Measurements from ENCODE around the gene SEMA6B. TPM values are rescaled to one million over a fixed set of nuclear protein-coding genes. Genes with fewer than 3 reads are reported as not detected.
"Not testable (repeated sequence)": the region's sequence is repeated elsewhere in the genome, so short reads cannot be mapped to it uniquely, and the experiment has no call there.

The SEMA6B gene
- total RNA-seq, 1 donor from 2014 or later = 6.9 TPM

DNA sequence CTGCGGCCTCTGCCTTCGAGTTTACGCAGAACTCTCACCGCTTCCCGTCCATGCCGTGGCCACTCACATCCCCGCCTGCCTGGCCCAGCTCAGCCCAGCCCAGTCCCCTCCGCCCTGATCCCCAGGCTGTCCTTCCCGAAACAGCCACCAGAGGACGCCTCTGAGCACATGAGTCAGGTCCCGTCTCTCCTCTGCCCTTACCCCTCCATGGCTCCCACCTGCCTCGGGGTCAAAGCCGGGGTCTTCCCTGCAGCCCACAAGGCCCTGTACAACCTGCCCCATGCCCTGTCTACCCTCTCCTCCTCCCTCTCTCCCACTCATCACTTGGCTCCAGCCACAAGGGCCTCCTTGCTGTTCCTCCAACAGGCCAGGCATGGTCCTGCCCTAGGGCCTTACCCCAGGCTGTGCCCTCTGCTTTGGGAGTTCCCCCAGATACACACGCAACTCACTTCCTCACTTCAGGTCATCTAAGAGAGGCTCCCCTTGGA, 8.1 kb upstream of the SEMA6B start:
- H3K27ac Mint-ChIP-seq = no peak overlapping the region
- no peaks in the 10 kb centered on the region for H3K36me3 Mint-ChIP-seq
- TF ChIP-seq, protein P1, sequence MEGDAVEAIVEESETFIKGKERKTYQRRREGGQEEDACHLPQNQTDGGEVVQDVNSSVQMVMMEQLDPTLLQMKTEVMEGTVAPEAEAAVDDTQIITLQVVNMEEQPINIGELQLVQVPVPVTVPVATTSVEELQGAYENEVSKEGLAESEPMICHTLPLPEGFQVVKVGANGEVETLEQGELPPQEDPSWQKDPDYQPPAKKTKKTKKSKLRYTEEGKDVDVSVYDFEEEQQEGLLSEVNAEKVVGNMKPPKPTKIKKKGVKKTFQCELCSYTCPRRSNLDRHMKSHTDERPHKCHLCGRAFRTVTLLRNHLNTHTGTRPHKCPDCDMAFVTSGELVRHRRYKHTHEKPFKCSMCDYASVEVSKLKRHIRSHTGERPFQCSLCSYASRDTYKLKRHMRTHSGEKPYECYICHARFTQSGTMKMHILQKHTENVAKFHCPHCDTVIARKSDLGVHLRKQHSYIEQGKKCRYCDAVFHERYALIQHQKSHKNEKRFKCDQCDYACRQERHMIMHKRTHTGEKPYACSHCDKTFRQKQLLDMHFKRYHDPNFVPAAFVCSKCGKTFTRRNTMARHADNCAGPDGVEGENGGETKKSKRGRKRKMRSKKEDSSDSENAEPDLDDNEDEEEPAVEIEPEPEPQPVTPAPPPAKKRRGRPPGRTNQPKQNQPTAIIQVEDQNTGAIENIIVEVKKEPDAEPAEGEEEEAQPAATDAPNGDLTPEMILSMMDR (IDR thresholded peaks at IDR 0.05; ENCODE audit: unreplicated experiment) = peak; percentile 71
- peak in 1 of 2 experiments; percentile 71 for DNase-seq (ENCODE audit: low spot score in 2 of 2, unreplicated experiment in 2 of 2)
- no peaks in the 10 kb centered on the region for H3K4me1 Mint-ChIP-seq
- H3K27me3 Mint-ChIP-seq (ENCODE audit: low read depth) = no peaks in the 10 kb centered on the region
- H3K9me3 Mint-ChIP-seq = no peaks in the 10 kb centered on the region
- no peak overlapping the region for H3K4me3 Mint-ChIP-seq

DNA sequence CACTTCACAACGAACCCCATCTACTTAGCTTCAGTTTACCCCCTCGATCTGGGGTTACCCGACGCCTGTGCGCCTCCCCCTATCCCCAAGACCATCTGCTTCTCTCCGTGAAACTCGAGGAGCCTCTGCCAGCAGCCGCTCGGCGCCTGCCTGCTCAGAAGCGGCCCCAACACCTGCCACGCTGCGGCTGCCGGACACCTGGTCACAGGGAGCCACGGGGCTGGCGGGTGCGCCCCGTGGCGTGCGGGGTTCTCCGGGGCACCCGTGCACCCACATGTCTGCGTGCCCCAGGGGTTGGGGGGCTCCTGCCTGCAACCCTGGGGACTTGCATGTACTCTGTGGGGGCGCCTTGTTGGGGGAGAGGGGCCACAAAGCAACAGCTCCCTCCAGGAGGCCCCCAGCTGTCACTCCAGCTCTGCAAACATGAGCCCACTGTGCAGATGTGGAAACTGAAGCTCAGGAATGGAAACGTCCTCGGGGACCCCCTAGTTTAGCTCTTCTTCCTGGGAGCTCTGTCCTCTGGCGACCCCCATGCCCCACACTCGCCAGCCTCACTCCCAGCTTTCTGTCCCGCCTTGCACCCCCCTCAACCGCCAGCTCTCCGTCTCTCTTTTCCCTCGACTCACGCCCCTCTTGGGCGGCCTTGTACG, 7.0 kb upstream of the SEMA6B start:
- Mint-ChIP-seq H3K36me3 (no peaks in the 10 kb centered on the region), H3K4me3 (no peak overlapping the region), H3K9me3 (no peaks in the 10 kb centered on the region), H3K27ac (no peak overlapping the region), H3K27me3 (ENCODE audit: low read depth) (no peaks in the 10 kb centered on the region), H3K4me1 (no peaks in the 10 kb centered on the region)
- TF ChIP-seq, protein P1 (IDR thresholded peaks at IDR 0.05; ENCODE audit: unreplicated experiment) = no peak
- DNase-seq (ENCODE audit: low spot score in 2 of 2, unreplicated experiment in 2 of 2) = no peak

DNA sequence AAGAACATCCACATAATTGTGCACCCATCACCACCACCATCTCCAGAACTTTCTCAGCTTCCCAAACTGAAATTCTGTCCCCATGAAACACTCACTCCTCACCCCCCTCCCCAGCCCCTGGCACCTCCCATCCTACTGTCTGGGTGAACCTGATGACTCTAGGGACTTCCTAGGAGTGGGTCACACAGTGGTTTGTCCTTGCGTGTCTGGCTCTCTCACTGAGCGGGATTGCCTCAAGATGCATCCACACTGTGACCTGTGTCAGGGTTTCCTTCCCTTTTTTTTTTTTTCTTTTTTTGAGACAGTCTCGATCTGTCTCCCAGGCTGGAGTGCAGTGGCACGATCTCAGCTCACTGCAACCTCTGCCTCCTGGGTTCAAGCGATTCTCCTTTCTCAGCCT, 4.1 kb upstream of the SEMA6B start:
- H3K36me3 Mint-ChIP-seq = not testable (repeated sequence)

DNA sequence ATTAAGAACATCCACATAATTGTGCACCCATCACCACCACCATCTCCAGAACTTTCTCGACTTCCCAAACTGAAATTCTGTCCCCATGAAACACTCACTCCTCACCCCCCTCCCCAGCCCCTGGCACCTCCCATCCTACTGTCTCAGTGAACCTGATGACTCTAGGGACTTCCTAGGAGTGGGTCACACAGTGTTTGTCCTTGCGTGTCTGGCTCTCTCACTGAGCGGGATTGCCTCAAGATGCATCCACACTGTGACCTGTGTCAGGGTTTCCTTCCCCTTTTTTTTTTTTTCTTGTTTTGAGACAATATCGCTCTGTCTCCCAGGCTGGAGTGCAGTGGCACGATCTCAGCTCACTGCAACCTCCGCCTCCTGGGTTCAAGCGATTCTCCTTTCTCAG, 2.6 kb upstream of the SEMA6B start:
- H3K9me3 Mint-ChIP-seq; H3K4me3 Mint-ChIP-seq; H3K27me3 Mint-ChIP-seq (ENCODE audit: low read depth); H3K4me1 Mint-ChIP-seq; DNase-seq (ENCODE audit: low spot score in 2 of 2, unreplicated experiment in 2 of 2); H3K27ac Mint-ChIP-seq; H3K36me3 Mint-ChIP-seq: not testable (repeated sequence)

More for the DNA sequence above, 4.1 kb upstream of the SEMA6B start:
- not testable (repeated sequence) for H3K4me1 Mint-ChIP-seq; H3K4me3 Mint-ChIP-seq; DNase-seq (ENCODE audit: low spot score in 2 of 2, unreplicated experiment in 2 of 2); H3K27ac Mint-ChIP-seq; H3K9me3 Mint-ChIP-seq; H3K27me3 Mint-ChIP-seq (ENCODE audit: low read depth)

DNA sequence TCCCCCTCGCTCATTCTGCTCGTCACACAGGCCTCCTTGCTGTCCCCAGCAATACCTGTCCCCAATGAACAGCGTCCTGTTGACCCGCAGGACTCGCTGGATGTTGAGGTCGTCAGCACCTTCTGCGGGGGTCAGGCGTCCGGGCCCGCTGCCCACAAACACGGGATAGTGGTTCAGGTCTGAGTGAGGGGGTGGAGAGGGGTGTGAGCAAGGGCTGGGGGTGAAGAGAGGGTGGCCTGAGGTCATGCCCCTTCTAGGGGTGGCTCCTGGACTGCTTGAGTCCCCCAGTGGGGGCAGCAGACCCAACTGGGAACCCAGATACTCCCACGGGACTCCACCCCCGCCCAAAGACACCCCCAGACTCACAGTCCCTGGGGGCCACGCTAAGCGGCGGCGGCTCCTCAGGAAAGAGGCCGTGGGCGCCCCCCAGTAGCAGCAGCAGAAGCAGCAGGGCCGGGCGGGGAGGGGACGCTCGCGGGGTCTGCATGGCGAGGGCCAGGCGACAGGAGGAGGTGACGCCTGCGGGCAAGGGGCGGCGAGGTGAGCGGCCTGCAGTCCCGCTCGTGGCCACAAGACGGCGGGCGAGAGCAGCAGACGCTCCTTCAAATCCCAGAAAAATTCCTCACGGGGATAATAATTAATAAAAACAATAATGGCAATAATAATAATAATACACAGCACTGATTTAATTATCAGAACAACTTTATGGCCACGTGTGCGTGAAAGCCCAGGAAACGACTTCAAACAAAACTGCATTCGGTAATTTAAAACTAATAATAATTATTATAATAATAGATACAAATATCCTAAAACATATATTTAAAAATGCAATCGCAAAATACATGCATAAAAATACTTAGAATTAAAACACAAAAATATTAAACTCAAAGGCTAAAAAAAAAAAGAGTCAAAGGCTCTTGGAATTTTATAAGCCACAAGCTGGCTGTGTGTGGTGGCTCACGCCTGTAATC, 1.2 kb downstream of the SEMA6B start:
- TF ChIP-seq, protein P1 (IDR thresholded peaks at IDR 0.05; ENCODE audit: unreplicated experiment) = peak; percentile 100
- Mint-ChIP-seq H3K4me3 (no peak overlapping the region), H3K36me3 (no peaks in the 10 kb centered on the region), H3K4me1 (peaks cover 3% of the 10 kb centered on the region), H3K27me3 (ENCODE audit: low read depth) (peaks cover 4% of the 10 kb centered on the region), H3K27ac (no peak overlapping the region), H3K9me3 (no peaks in the 10 kb centered on the region)
- DNase-seq (ENCODE audit: low spot score in 2 of 2, unreplicated experiment in 2 of 2) = peak in 1 of 2 experiments; percentile 75

DNA sequence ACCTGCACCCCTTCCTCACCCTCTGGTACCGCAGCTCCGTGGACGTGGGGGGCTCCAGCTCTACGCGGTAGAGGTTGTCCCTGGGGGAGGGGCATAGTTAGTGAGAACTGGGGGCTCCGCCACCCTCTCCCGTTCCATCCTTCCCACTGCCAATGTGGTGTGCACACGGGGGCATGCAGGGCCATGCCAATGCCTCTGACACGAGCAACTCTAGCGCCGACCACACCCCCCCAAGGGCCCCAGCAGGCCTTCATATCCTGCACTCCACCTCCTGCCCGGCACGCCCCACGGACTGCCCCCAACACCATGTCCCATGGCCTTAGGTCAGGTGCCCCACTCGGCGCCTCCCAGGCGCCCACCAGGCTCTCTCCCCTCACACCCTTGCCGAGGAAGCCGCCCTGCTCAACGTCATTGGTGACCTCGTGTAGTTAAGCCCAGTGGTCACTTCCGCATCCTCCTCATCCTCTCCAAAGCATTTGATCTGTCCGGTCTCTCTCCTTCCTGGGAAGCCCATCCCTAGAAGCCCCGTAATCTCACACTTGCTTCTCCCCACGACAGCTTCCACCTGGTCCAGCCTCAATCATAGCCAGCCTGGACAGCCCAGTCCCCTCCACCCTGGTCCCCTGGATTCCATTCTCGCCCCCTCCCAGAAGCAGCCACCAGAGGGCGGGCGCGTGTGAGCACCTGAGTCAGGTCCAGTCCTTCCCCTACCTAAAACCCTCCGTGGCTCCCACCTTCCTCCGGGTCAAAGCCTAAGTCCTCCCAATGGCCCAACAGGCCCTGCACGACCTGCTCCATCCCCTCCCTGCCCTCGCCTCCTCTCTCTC, 2.1 kb downstream of the SEMA6B start:
- H3K4me1 Mint-ChIP-seq = peaks cover 3% of the 10 kb centered on the region
- no peak overlapping the region for H3K27ac Mint-ChIP-seq
- H3K9me3 Mint-ChIP-seq = peaks cover 4% of the 10 kb centered on the region
- no peak overlapping the region for H3K4me3 Mint-ChIP-seq
- H3K27me3 Mint-ChIP-seq (ENCODE audit: low read depth) = peaks cover 4% of the 10 kb centered on the region
- DNase-seq (ENCODE audit: low spot score in 2 of 2, unreplicated experiment in 2 of 2) = no peak
- TF ChIP-seq, protein P1 (IDR thresholded peaks at IDR 0.05; ENCODE audit: unreplicated experiment) = no peak
- H3K36me3 Mint-ChIP-seq = peaks cover 5% of the 10 kb centered on the region
